Duodenal mucosa (tissue), 2 donors: Measurements from ENCODE around the gene SMIM21.

Experiments used
- H3K27ac ChIP-seq: one replicate; pipeline ENCODE4 v1.7.0; 2013; ENCODE audit warnings: low read depth, low read length
- H3K27me3 ChIP-seq, 2 donors: one replicate each; pipeline ENCODE4 v1.7.0; 2013; ENCODE audit warnings: low read length in 2 of 2, control low read depth in 1 of 2; ENCODE audit not compliant: insufficient read depth in 2 of 2, control insufficient read depth in 1 of 2
- H3K36me3 ChIP-seq, 2 donors: one replicate each; pipeline ENCODE4 v1.7.0; 2013; ENCODE audit warnings: low read length in 2 of 2, control low read depth in 1 of 2; ENCODE audit not compliant: insufficient read depth in 2 of 2, control insufficient read depth in 1 of 2
- H3K4me1 ChIP-seq, 2 donors: one replicate each; pipeline ENCODE4 v1.7.0; 2013; ENCODE audit warnings: low read length in 2 of 2, control low read depth in 1 of 2; ENCODE audit not compliant: insufficient read depth in 2 of 2, control insufficient read depth in 1 of 2
- H3K4me3 ChIP-seq, 2 donors: one replicate each; pipeline ENCODE4 v1.7.0; 2013; ENCODE audit warnings: low read length in 2 of 2, low read depth in 1 of 2
- H3K9ac ChIP-seq, 2 donors: one replicate each; pipeline ENCODE4 v1.7.0; 2013; ENCODE audit warnings: low read length in 2 of 2, low read depth in 1 of 2
- H3K9me3 ChIP-seq, 2 donors: one replicate each; pipeline ENCODE4 v1.7.0; 2013; ENCODE audit warnings: low read length in 2 of 2, control low read depth in 1 of 2; ENCODE audit not compliant: control insufficient read depth in 1 of 2

Gene SMIM21

DNA sequence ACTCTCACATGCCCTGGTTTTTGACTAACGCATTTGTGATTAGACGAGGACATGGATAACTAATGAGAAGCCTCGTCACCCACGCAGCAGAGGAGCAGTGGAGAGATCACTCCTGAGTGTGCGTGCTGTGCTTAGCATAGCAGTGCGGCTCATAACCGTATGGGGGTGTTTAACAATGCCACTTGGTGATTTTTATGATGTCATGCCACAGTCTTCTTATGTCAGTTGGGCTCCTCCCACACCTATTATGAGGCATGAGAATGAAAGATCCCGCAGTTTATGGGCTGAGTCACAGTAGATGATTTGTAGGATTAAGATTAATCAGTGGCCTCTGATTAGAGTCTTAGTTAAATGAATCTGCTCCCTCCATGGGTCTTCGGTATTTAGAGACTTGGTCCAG is 2.5 kb upstream of the SMIM21 start:
- Histone ChIP-seq H3K27me3 (peaks cover 0 to 6% of the 10 kb centered on the region in 2 donors), H3K9me3 (no peaks in the 10 kb centered on the region), H3K27ac (no peak overlapping the region), H3K4me1 (no peaks in the 10 kb centered on the region), H3K36me3 (no peaks in the 10 kb centered on the region), H3K4me3 (no peak overlapping the region), H3K9ac (no peak overlapping the region)

DNA sequence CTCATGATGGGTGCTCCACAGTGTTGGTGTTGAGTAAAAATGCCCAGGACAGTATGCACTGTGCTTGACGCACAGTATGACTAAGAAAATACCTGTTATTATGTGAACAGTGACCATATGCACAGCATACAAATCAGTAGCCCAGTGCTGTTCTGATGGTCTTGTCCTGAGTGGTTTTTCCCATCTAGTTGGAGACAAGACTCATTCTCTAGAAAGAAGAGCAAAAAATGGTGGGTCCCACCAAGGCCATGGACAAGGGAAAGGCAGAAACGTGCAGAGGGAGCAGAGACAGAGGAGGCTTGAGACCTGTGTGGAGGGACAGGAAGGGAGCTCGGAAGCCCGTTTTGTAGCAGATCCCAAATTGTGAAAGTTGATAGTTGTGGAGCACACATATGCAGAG is 987 bp upstream of the SMIM21 start:
- Histone ChIP-seq H3K36me3 (no peaks in the 10 kb centered on the region), H3K9ac (no peak overlapping the region)

DNA sequence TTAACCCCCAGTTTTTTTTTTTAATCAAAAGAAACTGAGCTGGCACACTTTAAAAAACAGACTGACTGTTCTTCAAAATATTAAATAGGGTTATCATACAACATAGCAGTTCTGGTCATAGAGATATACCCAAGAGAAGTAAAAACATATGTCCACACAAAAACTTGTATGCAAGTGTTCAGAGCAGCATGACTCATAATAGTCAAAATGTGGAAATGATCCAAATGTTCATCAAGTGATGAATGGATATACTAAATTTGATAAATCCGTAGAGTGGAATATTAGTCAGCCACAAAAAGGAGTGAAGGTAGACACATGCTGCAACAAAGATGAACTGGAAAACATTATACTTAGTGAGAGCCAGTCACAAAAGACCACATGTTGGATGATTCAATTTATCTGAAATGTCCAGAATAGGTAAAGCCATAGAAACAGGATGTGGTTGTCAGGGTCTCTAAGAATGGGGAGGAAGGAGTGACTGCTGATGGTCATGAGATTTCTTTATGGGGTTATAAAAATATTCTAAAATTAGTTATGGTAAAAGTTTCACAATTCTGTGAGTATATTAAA is 5.1 kb downstream of the SMIM21 start:
- H3K4me3 ChIP-seq: no peak overlapping the region
- H3K36me3 ChIP-seq: no peaks in the 10 kb centered on the region
- no peaks in the 10 kb centered on the region for H3K9me3 ChIP-seq
- H3K4me1 ChIP-seq: no peaks in the 10 kb centered on the region
- H3K27ac ChIP-seq: no peak overlapping the region
- no peak overlapping the region for H3K9ac ChIP-seq
- no peaks in the 10 kb centered on the region for H3K27me3 ChIP-seq

More for the DNA sequence above, 987 bp upstream of the SMIM21 start:
- Histone ChIP-seq H3K27me3 (peaks cover 0 to 6% of the 10 kb centered on the region in 2 donors), H3K4me3 (no peak overlapping the region), H3K4me1 (no peaks in the 10 kb centered on the region), H3K9me3 (no peaks in the 10 kb centered on the region), H3K27ac (no peak overlapping the region)

DNA sequence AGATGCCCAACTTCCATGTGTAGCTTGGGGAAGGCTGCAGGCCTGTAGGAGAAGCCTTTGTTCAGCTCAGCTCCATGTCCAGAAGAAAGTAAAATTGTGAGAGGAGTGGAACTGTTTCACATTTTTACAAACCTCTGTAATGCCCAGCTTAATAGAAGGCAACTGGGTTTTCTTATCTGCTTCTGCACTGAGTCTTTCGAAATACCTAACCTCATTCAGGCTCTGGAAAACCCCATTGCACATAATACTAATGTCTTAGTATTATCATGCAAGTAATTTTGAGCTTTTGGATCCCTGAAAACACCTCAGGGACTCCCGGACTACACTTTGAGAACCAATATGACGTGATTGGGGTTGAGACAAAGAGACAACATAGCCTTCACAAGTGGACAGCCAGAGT is 5.8 kb downstream of the SMIM21 start:
- Histone ChIP-seq H3K4me3 (no peak overlapping the region), H3K9ac (no peak overlapping the region), H3K27me3 (no peaks in the 10 kb centered on the region), H3K27ac (no peak overlapping the region), H3K9me3 (no peaks in the 10 kb centered on the region), H3K36me3 (no peaks in the 10 kb centered on the region), H3K4me1 (no peaks in the 10 kb centered on the region)

DNA sequence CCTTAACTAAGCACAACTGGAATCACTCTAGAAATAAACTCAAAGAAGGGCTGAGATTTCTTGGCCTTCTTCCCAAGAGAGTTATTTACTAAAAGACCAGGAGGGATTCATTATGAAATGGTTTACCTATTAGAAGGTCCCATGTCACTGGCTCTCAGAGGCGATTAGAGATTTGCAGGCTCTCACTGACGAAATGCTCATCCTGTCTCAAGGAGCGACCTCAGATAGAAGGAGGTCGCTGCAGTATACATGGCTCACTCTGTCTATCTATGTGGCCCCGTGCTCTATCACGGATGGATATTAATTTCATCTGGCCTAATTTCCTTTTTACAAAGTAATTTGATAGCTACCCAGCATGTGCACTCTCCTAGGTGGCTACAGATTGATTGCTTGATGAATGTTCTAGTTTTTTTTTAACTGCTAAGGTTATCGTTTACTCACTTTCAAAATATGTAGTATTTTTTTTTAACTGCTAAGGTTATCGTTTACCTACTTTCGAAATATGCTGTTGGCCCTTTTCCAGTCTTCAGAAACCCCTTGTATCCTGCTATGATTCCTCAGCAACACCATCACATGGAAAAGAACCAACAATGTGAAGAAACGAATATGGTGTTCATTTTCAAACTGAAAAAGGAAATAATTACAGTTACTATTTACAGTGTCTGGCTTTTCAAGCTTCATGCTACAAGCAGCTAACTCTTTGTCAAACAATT is 9.1 kb downstream of the SMIM21 start:
- Histone ChIP-seq H3K4me1 (no peaks in the 10 kb centered on the region), H3K4me3 (no peak overlapping the region), H3K36me3 (no peaks in the 10 kb centered on the region), H3K9me3 (no peaks in the 10 kb centered on the region), H3K9ac (no peak overlapping the region), H3K27ac (no peak overlapping the region), H3K27me3 (no peaks in the 10 kb centered on the region)

DNA sequence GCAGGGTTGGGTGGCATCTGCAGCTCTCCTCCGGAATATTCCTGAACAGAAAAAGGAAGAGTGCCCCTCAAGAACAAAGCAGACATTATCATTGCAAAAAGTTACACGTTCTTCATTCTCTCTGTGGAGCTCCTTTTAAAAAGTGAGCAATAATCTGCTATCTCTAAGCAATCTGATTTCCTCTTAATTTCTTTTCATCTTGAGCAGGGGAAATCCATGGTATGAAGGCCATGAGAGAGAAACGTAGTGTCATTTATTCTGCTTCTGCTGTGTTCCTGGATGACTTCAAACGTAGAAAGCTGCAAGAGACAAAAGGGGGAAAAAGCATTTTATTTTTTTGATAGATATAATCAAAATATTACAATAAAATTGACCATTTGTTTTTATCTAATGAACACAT is 16.9 kb downstream of the SMIM21 start:
- no peak overlapping the region for H3K4me3 ChIP-seq
- H3K9ac ChIP-seq: no peak overlapping the region
- H3K27ac ChIP-seq: no peak overlapping the region
- H3K36me3 ChIP-seq: no peaks in the 10 kb centered on the region
- H3K27me3 ChIP-seq: no peaks in the 10 kb centered on the region
- no peaks in the 10 kb centered on the region for H3K9me3 ChIP-seq
- no peaks in the 10 kb centered on the region for H3K4me1 ChIP-seq

DNA sequence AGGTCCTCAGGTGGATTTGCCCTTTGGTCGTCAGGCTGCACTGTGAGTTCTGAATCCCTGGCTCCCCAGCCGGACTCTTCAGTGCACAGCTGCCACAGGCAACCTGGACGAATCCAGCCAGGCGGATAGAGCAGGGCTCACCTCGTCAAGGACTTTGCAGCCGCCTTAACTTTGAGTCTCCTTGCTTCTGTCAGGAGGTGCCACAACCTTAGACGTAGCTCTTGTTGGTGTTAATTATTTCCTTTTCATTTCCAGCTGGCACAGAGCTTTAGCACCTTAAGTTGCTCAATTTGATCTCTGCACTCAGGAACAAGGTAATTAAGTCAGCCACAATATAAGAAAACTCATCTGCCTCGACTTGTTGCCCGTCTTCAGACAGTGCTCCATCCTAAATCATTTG is 17.7 kb downstream of the SMIM21 start:
- H3K9me3 ChIP-seq: no peaks in the 10 kb centered on the region
- H3K36me3 ChIP-seq: no peaks in the 10 kb centered on the region
- no peaks in the 10 kb centered on the region for H3K4me1 ChIP-seq
- H3K4me3 ChIP-seq: no peak overlapping the region
- H3K27ac ChIP-seq: no peak overlapping the region
- no peak overlapping the region for H3K9ac ChIP-seq
- no peaks in the 10 kb centered on the region for H3K27me3 ChIP-seq

DNA sequence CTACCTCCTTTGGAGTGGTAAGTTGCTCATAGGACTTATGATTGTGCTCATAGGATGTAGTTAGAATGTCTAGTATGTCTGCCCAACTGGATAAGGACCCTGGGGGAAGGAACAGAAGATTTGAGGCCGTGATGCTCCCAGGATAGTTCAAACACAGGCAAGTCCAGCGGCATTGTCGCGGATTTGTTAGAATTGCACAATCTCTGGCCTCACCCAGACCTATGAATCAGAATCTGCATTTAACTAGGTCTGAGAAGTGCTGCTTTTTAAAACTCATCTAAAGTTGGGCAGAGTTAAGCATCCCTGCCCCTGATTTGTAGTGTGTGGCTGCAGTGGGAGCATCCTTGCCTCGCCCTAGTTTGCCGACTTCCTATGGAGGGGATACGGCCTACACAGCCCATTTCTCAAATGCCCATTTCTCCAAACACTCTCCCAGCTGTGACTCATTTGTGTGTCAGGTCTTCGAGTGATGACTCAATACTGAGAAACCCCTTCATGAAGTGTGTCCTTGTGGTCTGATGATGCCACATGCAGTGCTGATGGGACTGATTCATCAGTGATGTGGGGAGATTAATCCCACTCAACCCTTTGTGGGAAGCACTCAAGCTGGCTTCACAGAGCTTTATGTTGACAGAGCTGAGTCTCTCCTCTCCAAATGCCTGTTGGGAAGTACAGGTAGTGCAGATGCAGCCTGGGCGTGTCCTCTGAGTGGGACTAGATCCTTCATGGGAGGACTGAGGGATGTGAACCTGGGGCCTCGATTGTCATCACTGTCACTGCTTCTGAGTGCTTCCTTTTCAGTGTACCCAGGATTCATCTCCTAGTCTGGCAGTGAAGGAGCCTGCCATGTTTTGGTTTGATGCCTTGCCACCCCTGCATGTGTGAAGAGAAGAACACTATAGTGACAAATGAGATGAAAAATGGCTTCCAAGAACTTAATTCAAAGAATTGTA is 18.7 kb downstream of the SMIM21 start:
- H3K27me3 ChIP-seq: no peaks in the 10 kb centered on the region

DNA sequence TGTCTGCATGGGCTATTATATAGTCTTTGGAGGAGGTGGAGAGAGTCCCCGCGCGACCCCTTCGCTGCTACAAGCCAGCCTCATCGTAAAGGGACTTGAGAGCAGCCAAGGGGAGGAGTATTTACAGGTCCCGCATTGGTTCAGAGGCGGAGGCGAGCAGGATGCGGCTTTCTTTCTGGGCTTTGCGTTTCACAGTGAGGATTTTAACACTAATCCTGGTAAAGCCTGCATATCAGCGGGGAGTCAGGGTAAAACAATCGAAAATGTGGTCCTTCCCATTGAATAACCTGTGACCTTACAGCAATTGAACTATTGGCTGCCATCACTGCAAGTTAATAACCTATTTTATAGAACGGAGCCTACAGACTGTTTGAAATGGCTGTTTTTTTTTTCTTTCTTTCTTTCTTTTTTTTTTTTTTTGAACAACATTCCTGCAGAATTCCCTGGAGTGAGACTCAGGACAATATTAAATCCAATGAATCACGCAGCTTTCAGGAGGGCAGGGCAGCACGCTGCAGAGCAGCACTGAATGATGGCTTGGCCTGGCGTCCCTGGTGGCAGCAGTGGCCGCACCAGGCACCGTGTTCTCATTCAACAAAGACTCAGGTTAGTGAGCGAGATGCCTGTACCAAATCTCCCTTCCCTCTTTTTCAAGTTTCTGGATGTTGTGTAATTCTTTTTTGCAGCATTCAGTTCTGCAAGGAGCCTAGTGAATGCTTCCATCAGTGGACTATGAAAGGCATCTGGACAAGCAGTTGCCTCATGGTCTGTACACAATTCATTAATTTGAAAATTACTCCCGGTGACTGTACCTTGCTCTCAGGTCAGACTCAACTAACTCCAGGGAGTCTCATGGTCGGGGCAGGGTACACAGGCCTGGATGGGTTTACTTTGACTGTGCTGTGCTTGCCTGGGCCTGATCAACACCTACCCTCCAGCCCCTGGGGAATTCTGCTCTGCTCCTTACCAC is 19.8 kb downstream of the SMIM21 start:
- Histone ChIP-seq H3K9ac (no peak overlapping the region), H3K27ac (no peak overlapping the region), H3K36me3 (no peaks in the 10 kb centered on the region), H3K9me3 (no peaks in the 10 kb centered on the region), H3K27me3 (no peaks in the 10 kb centered on the region), H3K4me1 (no peaks in the 10 kb centered on the region), H3K4me3 (no peak overlapping the region)

More for the DNA sequence above, 18.7 kb downstream of the SMIM21 start:
- no peak overlapping the region for H3K9ac ChIP-seq
- H3K36me3 ChIP-seq: no peaks in the 10 kb centered on the region
- H3K9me3 ChIP-seq: no peaks in the 10 kb centered on the region
- no peak overlapping the region for H3K27ac ChIP-seq
- H3K4me3 ChIP-seq: no peak overlapping the region
- no peaks in the 10 kb centered on the region for H3K4me1 ChIP-seq
